IPS-15b (cell line): ENCODE data around the gene MBD6.
"Not testable (repeated sequence)": the region's sequence is repeated elsewhere in the genome, so short reads cannot be mapped to it uniquely, and the experiment has no call there.

Experiments used
- H3K27me3 ChIP-seq: one replicate; pipeline ENCODE4 v1.6.1; 2013; ENCODE audit warnings: low read length; ENCODE audit not compliant: control insufficient read depth, insufficient read depth
- H3K36me3 ChIP-seq: one replicate; pipeline ENCODE4 v1.6.1; 2013; ENCODE audit warnings: low read length; ENCODE audit not compliant: control insufficient read depth, insufficient read depth
- H3K4me1 ChIP-seq: one replicate; pipeline ENCODE4 v1.6.1; 2013; ENCODE audit warnings: mild to moderate bottlenecking, low read length; ENCODE audit not compliant: control insufficient read depth, insufficient read depth
- H3K4me3 ChIP-seq: one replicate; pipeline ENCODE4 v1.5.1; 2013; ENCODE audit warnings: low read depth, low read length
- H3K9ac ChIP-seq: one replicate; pipeline ENCODE4 v1.6.1; 2013; ENCODE audit warnings: low read depth, mild to moderate bottlenecking, low read length
- H3K9me3 ChIP-seq: one replicate; pipeline ENCODE4 v1.6.1; 2013; ENCODE audit warnings: mild to moderate bottlenecking, low read length; ENCODE audit not compliant: control insufficient read depth, insufficient read depth

The MBD6 gene

GRCh38 chr12:57511588-57512325 is 10.9 kb upstream of the MBD6 start:
- no peak overlapping the region for H3K9ac ChIP-seq

DNA sequence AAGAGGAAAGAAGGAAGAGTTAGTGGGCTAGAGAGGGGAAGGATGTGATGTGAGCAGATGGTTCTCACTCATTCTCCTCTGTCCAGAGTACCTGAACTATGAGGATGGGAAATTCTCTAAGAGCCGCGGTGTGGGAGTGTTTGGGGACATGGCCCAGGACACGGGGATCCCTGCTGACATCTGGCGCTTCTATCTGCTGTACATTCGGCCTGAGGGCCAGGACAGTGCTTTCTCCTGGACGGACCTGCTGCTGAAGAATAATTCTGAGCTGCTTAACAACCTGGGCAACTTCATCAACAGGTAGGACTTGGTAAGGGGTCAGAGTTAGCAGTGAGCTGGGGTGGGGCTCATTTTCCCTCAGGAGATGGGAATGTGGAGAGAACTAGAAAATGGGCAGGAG is 10.0 kb upstream of the MBD6 start:
- H3K27me3 ChIP-seq: no peaks in the 10 kb centered on the region
- H3K4me3 ChIP-seq: no peak overlapping the region
- no peak overlapping the region for H3K9ac ChIP-seq
- no peaks in the 10 kb centered on the region for H3K4me1 ChIP-seq
- H3K9me3 ChIP-seq: no peaks in the 10 kb centered on the region
- H3K36me3 ChIP-seq: peaks cover 70% of the 10 kb centered on the region

More at GRCh38 chr12:57511588-57512325, 10.9 kb upstream of the MBD6 start:
- Histone ChIP-seq H3K4me1 (no peaks in the 10 kb centered on the region), H3K36me3 (peaks cover 63% of the 10 kb centered on the region), H3K27me3 (no peaks in the 10 kb centered on the region), H3K4me3 (no peak overlapping the region), H3K9me3 (no peaks in the 10 kb centered on the region)

DNA sequence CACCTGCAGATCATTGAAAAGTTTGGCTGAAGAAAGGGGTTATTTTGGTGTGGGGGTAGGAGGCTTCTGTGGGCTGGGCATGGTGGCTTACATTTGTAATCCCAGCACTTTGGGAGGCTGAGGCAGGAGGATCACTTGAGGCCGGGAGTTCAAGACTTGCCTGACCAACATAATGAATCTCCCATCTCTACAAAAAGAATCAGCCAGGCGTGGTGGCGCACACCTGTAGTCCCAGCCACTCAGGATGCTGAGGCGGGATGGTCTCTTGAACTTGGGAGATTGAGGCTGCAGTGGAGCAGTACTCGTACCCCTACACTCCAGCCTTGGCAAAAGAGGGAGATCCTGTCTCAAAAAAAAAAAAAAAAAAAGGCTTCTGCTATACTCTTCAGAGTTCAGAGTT is 9.4 kb upstream of the MBD6 start:
- Histone ChIP-seq H3K9ac (no peak overlapping the region), H3K9me3 (no peaks in the 10 kb centered on the region), H3K27me3 (no peaks in the 10 kb centered on the region), H3K36me3 (peaks cover 75% of the 10 kb centered on the region), H3K4me1 (peaks cover 2% of the 10 kb centered on the region), H3K4me3 (no peak overlapping the region)

DNA sequence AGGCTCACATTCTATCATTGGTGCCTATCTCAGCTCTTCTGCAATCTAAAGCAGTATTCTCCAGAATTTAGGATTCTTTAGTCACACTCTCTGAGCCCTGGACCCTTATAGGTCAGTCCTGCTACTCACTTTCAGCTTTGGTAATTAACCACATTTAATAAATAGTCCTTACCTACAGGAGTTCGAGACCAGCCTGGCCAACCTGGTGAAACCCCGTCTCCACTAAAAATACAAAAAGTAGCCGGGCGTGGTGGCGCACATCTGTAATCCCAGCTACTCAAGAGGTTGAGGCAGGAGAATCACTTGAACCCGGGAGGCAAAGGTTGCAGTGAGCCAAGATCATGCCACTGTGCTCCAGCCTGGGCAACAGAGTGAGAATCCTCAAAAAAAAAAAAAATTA is 8.9 kb upstream of the MBD6 start:
- H3K9me3 ChIP-seq, H3K27me3 ChIP-seq, H3K9ac ChIP-seq, H3K4me3 ChIP-seq, H3K4me1 ChIP-seq: not testable (repeated sequence)
- H3K36me3 ChIP-seq: peaks cover 76% of the 10 kb centered on the region

GRCh38 chr12:57514246-57514645 is 8.4 kb upstream of the MBD6 start:
- not testable (repeated sequence) for H3K27me3 ChIP-seq, H3K4me3 ChIP-seq, H3K4me1 ChIP-seq, H3K9ac ChIP-seq, H3K9me3 ChIP-seq
- H3K36me3 ChIP-seq: peaks cover 76% of the 10 kb centered on the region

GRCh38 chr12:57514720-57515407 is 7.8 kb upstream of the MBD6 start:
- Histone ChIP-seq H3K27me3 (no peaks in the 10 kb centered on the region), H3K9ac (no peak overlapping the region), H3K4me1 (peaks cover 5% of the 10 kb centered on the region), H3K36me3 (peaks cover 72% of the 10 kb centered on the region), H3K4me3 (no peak overlapping the region), H3K9me3 (no peaks in the 10 kb centered on the region)

- Histone ChIP-seq H3K36me3 (peaks cover 69% of the 10 kb centered on the region), H3K9ac (no peak overlapping the region), H3K27me3 (no peaks in the 10 kb centered on the region), H3K4me1 (peaks cover 5% of the 10 kb centered on the region), H3K4me3 (no peak overlapping the region), H3K9me3 (no peaks in the 10 kb centered on the region)
These were observed 7.2 kb upstream of the MBD6 start for GRCh38 chr12:57515408-57515933.

DNA sequence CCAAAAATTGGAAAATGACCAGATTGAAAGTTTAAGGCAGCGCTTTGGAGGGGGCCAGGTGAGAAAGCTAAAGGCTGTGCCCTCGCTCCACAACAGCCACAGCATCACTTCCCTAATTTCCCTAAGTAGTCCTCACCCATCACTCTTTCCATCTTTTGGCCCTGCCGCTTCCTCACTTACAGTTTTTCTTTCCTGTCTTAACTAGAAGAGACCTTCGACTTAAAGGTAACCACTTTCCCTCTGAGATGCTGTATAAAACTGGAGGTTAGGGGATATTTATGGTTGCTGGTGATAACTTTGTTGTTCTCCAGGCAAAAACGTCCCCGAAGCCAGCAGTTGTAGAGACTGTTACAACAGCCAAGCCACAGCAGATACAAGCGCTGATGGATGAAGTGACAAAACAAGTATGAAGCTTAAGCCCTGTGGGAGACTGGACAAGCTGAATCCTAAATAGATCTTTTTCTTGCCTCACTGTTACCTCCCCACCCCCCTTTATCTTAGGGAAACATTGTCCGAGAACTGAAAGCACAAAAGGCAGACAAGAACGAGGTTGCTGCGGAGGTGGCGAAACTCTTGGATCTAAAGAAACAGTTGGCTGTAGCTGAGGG is 6.6 kb upstream of the MBD6 start:
- no peak overlapping the region for H3K9ac ChIP-seq
- H3K27me3 ChIP-seq: no peaks in the 10 kb centered on the region
- H3K4me3 ChIP-seq: no peak overlapping the region
- no peaks in the 10 kb centered on the region for H3K9me3 ChIP-seq
- H3K36me3 ChIP-seq: peaks cover 66% of the 10 kb centered on the region
- peaks cover 5% of the 10 kb centered on the region for H3K4me1 ChIP-seq

DNA sequence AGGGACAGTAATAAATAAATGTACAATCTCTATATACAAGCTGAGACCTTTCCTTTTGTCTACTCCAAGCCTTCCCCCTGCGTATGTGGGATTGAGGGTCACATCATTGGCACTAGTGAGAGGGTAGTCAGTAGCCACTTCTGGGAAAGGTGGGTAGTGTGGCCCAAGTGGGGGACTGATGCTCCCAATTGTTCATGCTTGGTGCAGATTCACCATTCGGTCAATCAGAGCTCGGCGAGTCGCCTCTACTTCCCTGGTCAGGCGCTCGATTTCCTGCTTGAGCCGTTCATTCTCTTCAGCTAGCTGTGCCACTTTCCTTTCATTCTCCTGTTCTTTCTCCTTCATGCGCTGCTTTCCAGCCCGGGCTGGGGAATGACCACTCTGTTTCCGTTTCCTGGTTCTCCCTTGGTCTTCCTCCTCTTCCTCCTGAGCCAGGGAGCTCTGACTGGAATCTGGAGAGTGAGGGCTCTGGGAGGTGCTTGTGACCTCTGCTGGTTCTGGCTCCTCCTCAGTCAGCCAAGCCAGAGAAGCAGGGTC is 5.9 kb upstream of the MBD6 start:
- Histone ChIP-seq H3K27me3 (no peaks in the 10 kb centered on the region), H3K4me1 (peaks cover 5% of the 10 kb centered on the region), H3K9me3 (no peaks in the 10 kb centered on the region), H3K4me3 (no peak overlapping the region), H3K36me3 (peaks cover 59% of the 10 kb centered on the region), H3K9ac (no peak overlapping the region)

DNA sequence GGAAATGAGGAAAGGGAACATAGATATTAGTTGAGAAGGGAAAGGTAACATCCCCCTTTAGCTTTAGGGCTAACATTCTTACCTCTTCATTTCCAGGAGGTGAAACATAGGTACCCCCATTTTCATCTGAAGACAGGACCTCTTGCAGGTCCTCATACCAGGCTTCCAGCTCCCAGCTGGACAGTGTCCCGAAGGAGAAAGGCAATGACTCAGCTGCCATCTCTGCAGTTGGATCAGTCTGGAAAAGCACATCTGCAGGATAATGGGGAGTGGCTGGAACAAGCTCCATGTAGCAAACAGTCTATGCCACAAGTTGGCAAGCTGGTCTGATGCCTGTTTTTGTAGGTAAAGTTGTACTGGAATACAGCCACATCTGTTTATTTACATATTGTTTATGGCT is 5.4 kb upstream of the MBD6 start:
- Histone ChIP-seq H3K4me1 (peaks cover 5% of the 10 kb centered on the region), H3K9me3 (no peaks in the 10 kb centered on the region), H3K36me3 (peaks cover 54% of the 10 kb centered on the region), H3K27me3 (no peaks in the 10 kb centered on the region), H3K9ac (no peak overlapping the region), H3K4me3 (no peak overlapping the region)

DNA sequence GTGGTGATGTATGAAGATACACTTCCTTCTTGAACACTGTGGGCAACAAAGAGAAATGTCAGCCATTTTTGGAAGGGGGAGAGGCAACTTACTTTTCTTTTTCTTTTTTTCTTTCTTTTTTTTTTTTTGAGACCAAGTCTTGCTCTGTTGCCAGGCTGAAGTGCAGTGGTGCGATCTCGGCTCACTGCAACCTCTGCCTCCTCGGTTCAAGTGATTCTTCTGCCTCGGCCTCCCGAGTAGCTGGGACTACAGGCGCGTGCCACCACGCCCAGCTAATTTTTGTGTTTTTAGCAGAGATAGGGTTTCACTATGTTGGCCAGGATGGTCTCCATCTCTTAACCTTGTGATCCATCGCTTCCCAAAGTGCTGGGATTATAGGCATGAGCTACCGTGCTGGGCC is 4.9 kb upstream of the MBD6 start:
- H3K27me3 ChIP-seq, H3K9ac ChIP-seq, H3K4me1 ChIP-seq, H3K9me3 ChIP-seq: not testable (repeated sequence)
- Histone ChIP-seq H3K36me3 (peaks cover 49% of the 10 kb centered on the region), H3K4me3 (peak overlapping the region; percentile 97)
